CD4-positive, CD25-positive, alpha-beta regulatory T cell (primary cell): ENCODE measurements around the gene ANKRD13B. TPM values are rescaled to one million over a fixed set of nuclear protein-coding genes. Genes with fewer than 3 reads are reported as not detected.

Experiments
- ATAC-seq, 2 donors: fragments of 150-1000 bp; cut with Tn5 transposase; one replicate each; pipeline ENCODE4 v1.10.0; 2021; ENCODE audit warnings: low read depth in 2 of 2, moderate number of reproducible peaks in 2 of 2, moderate library complexity in 1 of 2
- DNase-seq, 3 donors: peaks; one replicate each; pipeline versions ENCODE4 v3.0.0 to v3.0.0-alpha.2; 2012 to 2022; ENCODE audit warnings: mixed read lengths in 1 of 3
- H3K27ac ChIP-seq: one replicate; pipeline ENCODE4 v1.7.0; 2013; ENCODE audit warnings: mild to moderate bottlenecking, low read length; ENCODE audit not compliant: insufficient read depth, poor library complexity, severe bottlenecking
- H3K27me3 ChIP-seq: one replicate; pipeline ENCODE4 v1.7.0; 2013; ENCODE audit warnings: low read length; ENCODE audit not compliant: control insufficient read depth, insufficient read depth
- H3K36me3 ChIP-seq: one replicate; pipeline ENCODE4 v1.7.0; 2013; ENCODE audit warnings: mild to moderate bottlenecking, low read length, moderate library complexity; ENCODE audit not compliant: control insufficient read depth, insufficient read depth
- H3K4me1 ChIP-seq: 2 replicates; pipeline ENCODE4 v1.7.0; 2013; ENCODE audit warnings: mild to moderate bottlenecking, low read length; ENCODE audit not compliant: insufficient read depth, control insufficient read depth, poor library complexity, severe bottlenecking
- H3K4me3 ChIP-seq: one replicate; pipeline ENCODE4 v1.7.0; 2013; ENCODE audit warnings: low read depth, mild to moderate bottlenecking, low read length, moderate library complexity
- H3K9me3 ChIP-seq, 2 experiments: 1 replicate in 1 of 2; 2 replicates in 1 of 2; pipeline ENCODE4 v1.7.0; 2013; ENCODE audit warnings: low read length in 2 of 2, mild to moderate bottlenecking in 1 of 2, moderate library complexity in 1 of 2; ENCODE audit not compliant: control insufficient read depth in 2 of 2
- H3K27ac Mint-ChIP-seq, 3 donors: one replicate each; pipeline ENCODE4 v1.8.0; 2020 to 2022; ENCODE audit warnings: mild to moderate bottlenecking in 3 of 3, mixed read lengths in 3 of 3, moderate library complexity in 2 of 3
- H3K27me3 Mint-ChIP-seq: one replicate; pipeline ENCODE4 v1.8.0; 2022; ENCODE audit warnings: mild to moderate bottlenecking, mixed read lengths
- H3K36me3 Mint-ChIP-seq: one replicate; pipeline ENCODE4 v1.8.0; 2020; ENCODE audit warnings: mixed read lengths
- H3K4me1 Mint-ChIP-seq, 4 donors: one replicate each; pipeline ENCODE4 v1.8.0; 2020 to 2022; ENCODE audit warnings: mixed read lengths in 4 of 4, mild to moderate bottlenecking in 1 of 4
- H3K4me3 Mint-ChIP-seq, 4 donors: one replicate each; pipeline ENCODE4 v1.8.0; 2020 to 2022; ENCODE audit warnings: mild to moderate bottlenecking in 4 of 4, mixed read lengths in 4 of 4, moderate library complexity in 3 of 4
- H3K9me3 Mint-ChIP-seq, 7 donors: one replicate each; pipeline ENCODE4 v1.8.0; 2020 to 2022; ENCODE audit warnings: mixed read lengths in 7 of 7, mild to moderate bottlenecking in 3 of 7, moderate library complexity in 2 of 7
- polyA plus RNA-seq, 4 donors: library from polyadenylated mRNA; unstranded; fragments of 300-500 nt; fragmentation: Illumina TruSeq; gene quantifications; one replicate each; pipeline ENCODE4 v1.2.3, GENCODE V29; 2021
- total RNA-seq: library from RNA; stranded (reverse); gene quantifications from one replicate; pipeline ENCODE4 v1.2.3, GENCODE V29; 2022

ANKRD13B gene
- total and polyA plus RNA-seq, 5 donors from 2014 or later = 0.05 to 5.9 (median 0.18) TPM; not detected in 2

GRCh38 chr17:29620271-29620670 lies 27.3 kb downstream of the ANKRD13B start:
- H3K4me3 Mint-ChIP-seq = peak overlapping the region in 2 of 4 donors; percentile 70 to 74

GRCh38 chr17:29620779-29621500 lies 28.0 kb downstream of the ANKRD13B start:
- no peaks in the 10 kb centered on the region for H3K36me3 Mint-ChIP-seq
- DNase-seq = no peak
- ATAC-seq = no peak
- peaks cover 42% of the 10 kb centered on the region for H3K4me1 ChIP-seq
- H3K36me3 ChIP-seq = no peaks in the 10 kb centered on the region
- H3K27me3 Mint-ChIP-seq = peaks cover 7% of the 10 kb centered on the region
- H3K9me3 ChIP-seq = no peaks in the 10 kb centered on the region
- H3K4me1 Mint-ChIP-seq = peaks cover 5 to 57% (median 35%) of the 10 kb centered on the region in 4 donors
- H3K4me3 Mint-ChIP-seq = peak overlapping the region; percentile 66 to 85 (median 72)
- H3K9me3 Mint-ChIP-seq = no peaks in the 10 kb centered on the region
- no peak overlapping the region for H3K4me3 ChIP-seq
- no peak overlapping the region for H3K27ac Mint-ChIP-seq
- no peaks in the 10 kb centered on the region for H3K27me3 ChIP-seq
- H3K27ac ChIP-seq = no peak overlapping the region

More at GRCh38 chr17:29620271-29620670, 27.3 kb downstream of the ANKRD13B start:
- Histone ChIP-seq H3K27me3 (no peaks in the 10 kb centered on the region), H3K36me3 (no peaks in the 10 kb centered on the region), H3K4me1 (peaks cover 49% of the 10 kb centered on the region), H3K27ac (no peak overlapping the region), H3K4me3 (no peak overlapping the region), H3K9me3 (no peaks in the 10 kb centered on the region)
- ATAC-seq (no peak), DNase-seq (no peak)
- Mint-ChIP-seq H3K36me3 (no peaks in the 10 kb centered on the region), H3K9me3 (no peaks in the 10 kb centered on the region), H3K27me3 (peaks cover 7% of the 10 kb centered on the region), H3K27ac (no peak overlapping the region), H3K4me1 (peaks cover 5 to 58% (median 35%) of the 10 kb centered on the region in 4 donors)

GRCh38 chr17:29621751-29622194 lies 28.8 kb downstream of the ANKRD13B start:
- peak overlapping the region; percentile 83 to 90 (median 84) for H3K4me3 Mint-ChIP-seq
- H3K9me3 ChIP-seq = no peaks in the 10 kb centered on the region
- H3K4me1 Mint-ChIP-seq = peaks cover 8 to 54% (median 32%) of the 10 kb centered on the region in 4 donors

GRCh38 chr17:29622337-29623282 lies 29.7 kb downstream of the ANKRD13B start, which contains the start of gene CORO6:
CORO6 (minus strand) TSS chr17:29622912; CDS start chr17:29621421, 1,491 bp downstream.
- Mint-ChIP-seq H3K27me3 (no peaks in the 10 kb centered on the region), H3K27ac (peak within 1 kb of the TSS; percentile 37 to 86 (median 46)), H3K4me1 (peaks cover 14 to 56% (median 32%) of the 10 kb centered on the region in 4 donors), H3K4me3 (peak within 1 kb of the TSS; percentile 84 to 90 (median 86)), H3K9me3 (no peaks in the 10 kb centered on the region), H3K36me3 (no peaks in the 10 kb centered on the region)
- DNase-seq (peak; percentile 56 to 66 (median 62)), ATAC-seq (peak; percentile 41 to 47)
- Histone ChIP-seq H3K27ac (peak within 1 kb of the TSS; percentile 14), H3K27me3 (no peaks in the 10 kb centered on the region), H3K4me3 (peak within 1 kb of the TSS; percentile 19), H3K4me1 (peaks cover 25% of the 10 kb centered on the region), H3K36me3 (no peaks in the 10 kb centered on the region), H3K9me3 (no peaks in the 10 kb centered on the region)

More at GRCh38 chr17:29621751-29622194, 28.8 kb downstream of the ANKRD13B start:
- no peak overlapping the region for H3K4me3 ChIP-seq
- H3K27ac ChIP-seq = no peak overlapping the region
- ATAC-seq (no peak), DNase-seq (no peak)
- H3K36me3 ChIP-seq = no peaks in the 10 kb centered on the region
- Mint-ChIP-seq H3K27ac (peak overlapping the region in 2 of 3 donors; percentile 28 to 46), H3K27me3 (peaks cover 5% of the 10 kb centered on the region), H3K9me3 (no peaks in the 10 kb centered on the region), H3K36me3 (no peaks in the 10 kb centered on the region)
- H3K27me3 ChIP-seq = no peaks in the 10 kb centered on the region
- H3K4me1 ChIP-seq = peaks cover 34% of the 10 kb centered on the region

- H3K9me3 ChIP-seq = no peaks in the 10 kb centered on the region
- Mint-ChIP-seq H3K9me3 (no peaks in the 10 kb centered on the region), H3K27ac (peak overlapping the region in 2 of 3 donors; percentile 22 to 37), H3K27me3 (no peaks in the 10 kb centered on the region), H3K4me3 (peak overlapping the region; percentile 84 to 90 (median 86)), H3K36me3 (no peaks in the 10 kb centered on the region), H3K4me1 (peaks cover 14 to 56% (median 35%) of the 10 kb centered on the region in 4 donors)
- no peaks in the 10 kb centered on the region for H3K27me3 ChIP-seq
- peaks cover 19% of the 10 kb centered on the region for H3K4me1 ChIP-seq
- H3K4me3 ChIP-seq = no peak overlapping the region
- ATAC-seq = no peak
- no peaks in the 10 kb centered on the region for H3K36me3 ChIP-seq
- H3K27ac ChIP-seq = no peak overlapping the region
- DNase-seq = no peak
Measured at GRCh38 chr17:29623283-29623647, 30.3 kb downstream of the ANKRD13B start.

GRCh38 chr17:29624586-29624985 lies 31.7 kb downstream of the ANKRD13B start:
- no peak overlapping the region for H3K4me3 ChIP-seq
- DNase-seq = no peak
- ATAC-seq = peak in 1 of 2 donors; percentile 17
- Mint-ChIP-seq H3K4me1 (peaks cover 21 to 66% (median 40%) of the 10 kb centered on the region in 4 donors), H3K9me3 (no peaks in the 10 kb centered on the region), H3K27me3 (no peaks in the 10 kb centered on the region), H3K27ac (peak overlapping the region in 2 of 3 donors; percentile 9 to 37), H3K36me3 (peaks cover 7% of the 10 kb centered on the region), H3K4me3 (peak overlapping the region in 2 of 4 donors; percentile 19 to 72)
- no peaks in the 10 kb centered on the region for H3K9me3 ChIP-seq
- no peak overlapping the region for H3K27ac ChIP-seq
- H3K36me3 ChIP-seq = peaks cover 6% of the 10 kb centered on the region
- H3K27me3 ChIP-seq = no peaks in the 10 kb centered on the region
- peaks cover 17% of the 10 kb centered on the region for H3K4me1 ChIP-seq

GRCh38 chr17:29625037-29625750 lies 32.3 kb downstream of the ANKRD13B start:
- Histone ChIP-seq H3K4me1 (peaks cover 17% of the 10 kb centered on the region), H3K9me3 (no peaks in the 10 kb centered on the region), H3K36me3 (peaks cover 9% of the 10 kb centered on the region), H3K27ac (no peak overlapping the region), H3K27me3 (no peaks in the 10 kb centered on the region), H3K4me3 (no peak overlapping the region)
- no peaks in the 10 kb centered on the region for H3K9me3 Mint-ChIP-seq
- peaks cover 7% of the 10 kb centered on the region for H3K36me3 Mint-ChIP-seq
- peaks cover 25 to 65% (median 43%) of the 10 kb centered on the region in 4 donors for H3K4me1 Mint-ChIP-seq
- no peaks in the 10 kb centered on the region for H3K27me3 Mint-ChIP-seq
- DNase-seq = no peak
- peak overlapping the region in 2 of 3 donors; percentile 37 to 89 for H3K27ac Mint-ChIP-seq
- ATAC-seq = no peak
- peak overlapping the region in 2 of 4 donors; percentile 18 to 55 for H3K4me3 Mint-ChIP-seq
